Skeletal muscle satellite cell (primary cell): ENCODE data around the gene RPL38.

ENCODE experiments used
- H3K27me3 ChIP-seq: 2 replicates; pipeline ENCODE4 v1.7.0; 2013; ENCODE audit warnings: low read length; ENCODE audit not compliant: control insufficient read depth, insufficient read depth
- H3K36me3 ChIP-seq: 2 replicates; pipeline ENCODE4 v1.7.0; 2013; ENCODE audit warnings: mild to moderate bottlenecking, control low read depth, low read length; ENCODE audit not compliant: insufficient read depth
- H3K4me1 ChIP-seq: 2 replicates; pipeline ENCODE4 v1.7.0; 2013; ENCODE audit warnings: low read length; ENCODE audit not compliant: control insufficient read depth, insufficient read depth
- H3K4me2 ChIP-seq: 2 replicates; pipeline ENCODE4 v1.7.0; 2013; ENCODE audit warnings: mild to moderate bottlenecking, low read length
- H3K4me3 ChIP-seq: 2 replicates; pipeline ENCODE4 v1.7.0; 2013; ENCODE audit warnings: low read length
- H3K9ac ChIP-seq: 2 replicates; pipeline ENCODE4 v1.7.0; 2013; ENCODE audit warnings: mild to moderate bottlenecking, low read depth, low read length, moderate library complexity
- H3K9me3 ChIP-seq: replicated peaks from 2 replicates; pipeline ENCODE4 v1.7.0; 2013; ENCODE audit warnings: mild to moderate bottlenecking, control low read depth, low read length

The RPL38 gene

GRCh38 chr17:74212209-74212912 is 8.9 kb downstream of the RPL38 start:
- Histone ChIP-seq H3K36me3 (peaks cover 38% of the 10 kb centered on the region), H3K9me3 (no peaks in the 10 kb centered on the region), H3K9ac (peak overlapping the region; percentile 77), H3K4me3 (peak overlapping the region; percentile 76), H3K4me1 (peaks cover 38% of the 10 kb centered on the region), H3K4me2 (peak overlapping the region; percentile 91), H3K27me3 (peaks cover 20% of the 10 kb centered on the region)

GRCh38 chr17:74212913-74213791 is 9.7 kb downstream of the RPL38 start, which contains the start of gene TTYH2:
TTYH2 (plus strand) TSS chr17:74213571; CDS start chr17:74213588, 17 bp downstream.
- Histone ChIP-seq H3K27me3 (peaks cover 24% of the 10 kb centered on the region), H3K4me1 (peaks cover 32% of the 10 kb centered on the region), H3K36me3 (peaks cover 31% of the 10 kb centered on the region), H3K9ac (peak within 1 kb of the TSS; percentile 77), H3K4me2 (peak within 1 kb of the TSS; percentile 91), H3K4me3 (peak within 1 kb of the TSS; percentile 76), H3K9me3 (no peaks in the 10 kb centered on the region)

GRCh38 chr17:74213861-74214391 is 10.4 kb downstream of the RPL38 start:
- Histone ChIP-seq H3K36me3 (peaks cover 24% of the 10 kb centered on the region), H3K4me1 (peaks cover 27% of the 10 kb centered on the region), H3K9me3 (no peaks in the 10 kb centered on the region), H3K4me3 (peak overlapping the region; percentile 60), H3K27me3 (peaks cover 24% of the 10 kb centered on the region), H3K9ac (no peak overlapping the region), H3K4me2 (peak overlapping the region; percentile 77)

GRCh38 chr17:74214484-74215341 is 11.2 kb downstream of the RPL38 start:
- Histone ChIP-seq H3K4me2 (peak overlapping the region; percentile 1), H3K27me3 (peaks cover 24% of the 10 kb centered on the region), H3K4me3 (no peak overlapping the region), H3K4me1 (peaks cover 22% of the 10 kb centered on the region), H3K9ac (no peak overlapping the region), H3K36me3 (peaks cover 16% of the 10 kb centered on the region), H3K9me3 (no peaks in the 10 kb centered on the region)

- H3K36me3 ChIP-seq: peaks cover 10% of the 10 kb centered on the region
- peaks cover 24% of the 10 kb centered on the region for H3K27me3 ChIP-seq
- no peaks in the 10 kb centered on the region for H3K9me3 ChIP-seq
- no peak overlapping the region for H3K4me2 ChIP-seq
- no peak overlapping the region for H3K4me3 ChIP-seq
- peaks cover 22% of the 10 kb centered on the region for H3K4me1 ChIP-seq
- H3K9ac ChIP-seq: no peak overlapping the region
Observed at GRCh38 chr17:74215342-74215727, 11.9 kb downstream of the RPL38 start.

GRCh38 chr17:74216505-74216904 is 13.0 kb downstream of the RPL38 start:
- Histone ChIP-seq H3K9me3 (no peaks in the 10 kb centered on the region), H3K4me1 (peaks cover 11% of the 10 kb centered on the region), H3K27me3 (peaks cover 24% of the 10 kb centered on the region), H3K4me2 (no peak overlapping the region), H3K4me3 (no peak overlapping the region), H3K9ac (no peak overlapping the region), H3K36me3 (no peaks in the 10 kb centered on the region)

- H3K27me3 ChIP-seq: peaks cover 24% of the 10 kb centered on the region
- H3K9ac ChIP-seq: no peak overlapping the region
- H3K4me1 ChIP-seq: peaks cover 4% of the 10 kb centered on the region
- H3K4me2 ChIP-seq: no peak overlapping the region
- H3K4me3 ChIP-seq: no peak overlapping the region
- no peaks in the 10 kb centered on the region for H3K9me3 ChIP-seq
- no peaks in the 10 kb centered on the region for H3K36me3 ChIP-seq
Observed at GRCh38 chr17:74217037-74217730, 13.7 kb downstream of the RPL38 start.

GRCh38 chr17:74217888-74218287 is 14.4 kb downstream of the RPL38 start:
- Histone ChIP-seq H3K27me3 (peaks cover 24% of the 10 kb centered on the region), H3K4me1 (no peaks in the 10 kb centered on the region), H3K9me3 (no peaks in the 10 kb centered on the region), H3K9ac (no peak overlapping the region), H3K4me3 (no peak overlapping the region), H3K4me2 (no peak overlapping the region), H3K36me3 (no peaks in the 10 kb centered on the region)

GRCh38 chr17:74218436-74218835 is 15.0 kb downstream of the RPL38 start:
- Histone ChIP-seq H3K27me3 (peaks cover 24% of the 10 kb centered on the region), H3K4me2 (no peak overlapping the region), H3K9me3 (no peaks in the 10 kb centered on the region), H3K36me3 (no peaks in the 10 kb centered on the region), H3K4me3 (no peak overlapping the region), H3K9ac (no peak overlapping the region), H3K4me1 (no peaks in the 10 kb centered on the region)

GRCh38 chr17:74219576-74220133 is 16.2 kb downstream of the RPL38 start:
- no peaks in the 10 kb centered on the region for H3K36me3 ChIP-seq
- H3K4me1 ChIP-seq: no peaks in the 10 kb centered on the region
- H3K9ac ChIP-seq: no peak overlapping the region
- no peak overlapping the region for H3K4me2 ChIP-seq
- H3K27me3 ChIP-seq: peaks cover 19% of the 10 kb centered on the region
- no peaks in the 10 kb centered on the region for H3K9me3 ChIP-seq
- no peak overlapping the region for H3K4me3 ChIP-seq
